ENCODE results near the gene EPO.

Gene EPO

DNA sequence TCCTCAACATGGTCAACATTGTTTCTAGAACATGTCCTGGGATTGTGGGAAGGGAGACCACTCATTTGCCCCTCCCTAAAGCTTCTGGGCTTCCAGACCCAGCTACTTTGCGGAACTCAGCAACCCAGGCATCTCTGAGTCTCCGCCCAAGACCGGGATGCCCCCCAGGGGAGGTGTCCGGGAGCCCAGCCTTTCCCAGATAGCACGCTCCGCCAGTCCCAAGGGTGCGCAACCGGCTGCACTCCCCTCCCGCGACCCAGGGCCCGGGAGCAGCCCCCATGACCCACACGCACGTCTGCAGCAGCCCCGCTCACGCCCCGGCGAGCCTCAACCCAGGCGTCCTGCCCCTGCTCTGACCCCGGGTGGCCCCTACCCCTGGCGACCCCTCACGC lies at the start of gene EPO:
Gene EPO (plus strand): TSS at position 190 of the 392 bp plus-strand sequence. CDS start 513 bp downstream, outside the sequence.
- no peak for DNase-seq

DNA sequence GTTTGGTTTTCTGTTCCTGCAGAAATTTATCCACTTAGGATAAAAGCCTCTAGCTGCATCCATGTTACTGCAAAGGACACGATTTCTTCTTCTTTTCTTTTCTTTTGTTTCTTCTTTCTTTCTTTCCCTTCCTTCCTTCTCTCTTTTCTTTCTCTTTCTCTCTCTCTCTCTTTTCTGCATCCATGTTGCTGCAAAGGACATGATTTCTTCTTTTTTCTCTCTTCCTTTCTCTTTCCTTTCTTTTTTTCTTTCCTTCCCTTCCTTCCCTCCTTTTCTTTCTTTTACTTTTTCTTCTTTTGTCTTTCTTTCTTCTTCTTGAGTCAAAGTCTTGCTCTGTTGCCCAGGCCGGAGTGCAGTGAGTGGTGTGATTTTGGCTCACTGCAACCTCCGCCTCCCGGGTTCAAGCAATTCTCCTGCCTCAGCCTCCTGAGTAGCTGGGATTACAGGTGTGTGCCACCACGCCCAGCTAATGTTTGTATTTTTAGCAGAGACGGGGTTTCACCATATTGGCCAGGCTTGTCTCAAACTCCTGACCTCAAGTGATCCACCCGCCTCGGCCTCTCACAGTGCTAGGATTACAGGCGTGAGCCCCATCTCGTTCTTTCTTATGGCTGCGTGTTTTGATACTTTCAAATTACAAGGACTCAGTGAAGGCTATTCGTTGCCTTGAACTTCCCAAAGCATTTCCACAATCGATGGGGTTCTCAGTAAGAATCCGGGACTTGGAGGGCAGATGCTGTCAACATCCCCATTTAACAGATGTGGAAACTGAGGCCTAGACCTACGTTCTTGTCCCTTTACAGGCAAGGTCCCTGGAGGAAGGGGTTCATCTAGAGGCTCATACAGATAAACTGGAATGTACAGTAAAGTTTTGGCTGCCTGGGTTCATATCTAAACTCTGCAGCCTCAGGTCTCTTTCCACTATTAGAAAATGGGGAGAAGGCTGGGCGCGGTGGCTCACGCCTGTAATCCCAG lies 48.6 kb upstream of the EPO start:
- no peak for DNase-seq

DNA sequence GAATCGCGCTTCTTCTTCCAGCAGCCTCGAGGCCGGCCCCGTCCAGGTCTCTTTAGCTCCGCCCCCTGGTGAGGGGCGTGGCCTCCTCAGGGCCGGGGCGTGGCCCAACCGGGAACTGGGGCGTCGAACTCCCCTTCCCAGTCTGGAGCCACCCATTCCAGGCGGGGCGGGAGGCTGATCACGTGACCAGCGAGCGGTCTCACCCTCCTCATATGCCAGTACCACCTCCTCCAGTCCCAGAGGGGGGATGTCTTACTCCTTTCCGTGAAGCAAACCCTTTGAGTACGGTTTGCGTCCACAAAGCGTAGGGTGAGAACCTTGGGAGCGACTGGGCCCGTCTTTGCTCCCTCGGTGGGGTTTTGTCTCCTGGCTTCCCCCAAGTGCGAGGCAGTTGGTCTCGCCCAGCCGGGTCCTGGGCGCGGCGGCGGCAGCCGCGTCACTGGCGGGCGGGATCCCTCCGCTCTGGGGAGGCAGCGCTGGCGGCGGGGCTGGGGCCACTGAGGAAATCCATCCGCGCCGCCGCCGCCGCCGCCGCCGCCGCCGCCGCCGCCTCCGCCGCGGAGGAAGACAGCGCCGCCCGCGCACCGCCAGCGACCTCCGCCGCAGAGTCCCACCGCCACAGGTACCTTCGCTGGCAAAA lies 46.8 kb upstream of the EPO start, which contains the start of gene GNB2:
Gene GNB2 (plus strand): TSS at position 439 of the 640 bp plus-strand sequence. CDS start 2,526 bp downstream, outside the sequence.
- peak; percentile 98 for DNase-seq

DNA sequence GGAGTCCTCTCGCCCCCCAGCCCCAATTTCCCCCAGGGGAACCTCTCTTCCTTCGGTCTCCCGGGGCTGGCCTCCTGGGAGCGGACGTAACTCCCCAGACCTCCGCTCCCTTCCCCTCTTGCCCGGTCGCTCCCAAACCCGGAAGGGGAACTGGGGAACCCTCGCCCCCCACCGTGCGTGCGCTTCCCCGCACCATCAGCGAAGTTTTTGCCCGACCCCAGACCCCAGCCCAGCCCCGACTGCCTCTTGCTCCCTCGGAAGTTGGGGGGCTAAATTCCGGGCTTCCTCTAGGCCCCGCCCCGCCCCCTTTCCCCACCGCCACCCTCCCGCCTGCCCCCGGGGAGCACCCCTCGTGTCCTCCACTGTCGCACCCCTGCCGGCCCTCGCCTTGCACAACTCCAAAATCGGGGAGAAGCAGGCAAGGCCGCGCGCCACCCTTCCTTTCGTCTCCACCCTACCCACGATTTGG lies 46.3 kb upstream of the EPO start:
- DNase-seq = peak; percentile 30

DNA sequence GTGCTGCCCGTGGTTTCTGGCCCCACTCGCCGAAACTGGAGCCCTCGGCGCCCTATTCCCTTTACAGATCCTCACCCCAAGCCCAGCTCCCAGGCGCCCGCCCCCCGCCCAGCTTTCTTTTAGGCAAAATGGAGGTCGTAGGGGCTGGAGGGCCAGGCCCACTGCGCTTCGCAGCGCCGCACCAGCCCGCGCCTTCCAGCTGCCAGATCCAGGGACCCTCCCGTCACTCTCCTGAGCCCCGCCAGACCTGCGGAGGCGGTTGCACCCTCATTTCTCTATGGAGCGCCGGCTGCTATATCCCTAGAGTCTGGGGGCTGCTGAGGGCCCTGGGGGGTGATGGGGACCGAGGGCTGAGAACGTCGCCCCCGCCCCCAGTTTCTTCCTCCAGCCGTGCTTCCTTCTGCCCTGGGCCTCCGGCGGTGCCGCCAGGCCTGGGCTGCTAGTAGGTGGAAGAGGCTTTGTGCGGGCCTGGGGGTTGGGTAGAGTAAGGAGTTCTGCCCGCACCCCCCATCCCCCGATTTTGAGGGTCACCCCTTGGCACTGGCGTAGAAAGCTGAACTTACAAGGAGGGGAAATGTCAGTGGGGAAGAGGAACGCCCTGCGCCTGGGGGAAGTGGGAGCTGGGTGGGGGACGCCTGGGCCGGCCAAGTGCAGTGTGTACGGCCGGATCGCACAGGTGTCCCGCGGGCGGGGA lies 45.7 kb upstream of the EPO start:
- DNase-seq = peak; percentile 32

DNA sequence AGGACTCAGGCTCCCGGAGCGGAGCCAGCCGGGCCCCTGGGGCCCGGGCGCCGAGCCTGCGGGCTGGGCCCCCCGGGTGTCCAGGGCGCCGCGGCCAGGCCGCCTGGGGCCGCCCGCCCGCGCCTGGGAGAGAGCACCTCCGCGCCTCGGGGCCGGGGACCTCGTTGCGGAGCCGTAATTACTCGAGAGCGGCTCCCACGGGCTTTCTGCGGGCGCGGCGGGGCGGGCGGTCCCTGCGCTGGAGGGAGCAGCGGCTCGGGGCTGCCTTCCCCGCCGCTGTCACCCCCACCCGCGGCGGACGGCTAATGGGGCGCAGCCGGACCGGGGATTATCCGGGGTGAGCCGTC lies 45.2 kb upstream of the EPO start:
- DNase-seq = no peak

DNA sequence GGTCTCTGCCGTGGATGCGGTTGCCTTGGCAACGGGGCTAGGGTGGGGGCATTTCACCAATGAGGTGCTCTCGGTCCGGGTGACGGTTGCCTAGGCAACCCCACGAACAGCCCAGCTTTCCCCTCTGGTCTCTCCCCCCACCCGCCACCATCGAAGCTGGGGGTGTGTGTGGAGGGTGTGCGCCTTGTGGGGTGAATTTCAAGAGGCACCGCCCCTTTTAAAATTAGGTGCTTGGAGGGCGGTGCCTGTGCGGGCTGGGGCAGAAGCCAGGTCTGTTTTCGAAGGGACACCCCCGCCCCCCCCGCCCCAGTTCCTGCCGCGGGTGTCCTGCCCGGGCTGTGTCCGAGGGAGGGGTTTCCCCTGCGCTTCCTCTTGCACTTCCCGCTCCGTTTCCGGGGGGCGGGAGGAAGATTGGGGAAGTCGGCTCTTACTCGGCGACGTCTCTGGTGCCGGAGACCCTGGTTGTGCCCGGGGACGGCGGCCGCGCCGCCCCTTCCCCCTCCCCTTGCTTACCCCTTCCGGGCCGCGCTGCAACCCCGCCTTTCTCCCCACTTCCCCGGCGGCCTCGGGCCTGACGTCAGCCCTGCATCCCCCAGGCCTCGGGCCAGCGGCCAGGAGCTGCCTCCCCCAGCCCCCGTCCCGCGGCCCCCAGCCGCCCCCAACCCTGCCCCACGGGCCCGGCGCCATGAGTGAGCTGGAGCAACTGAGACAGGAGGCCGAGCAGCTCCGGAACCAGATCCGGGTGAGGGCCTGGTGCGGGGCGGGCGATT lies 44.5 kb upstream of the EPO start:
- peak; percentile 78 for DNase-seq

DNA sequence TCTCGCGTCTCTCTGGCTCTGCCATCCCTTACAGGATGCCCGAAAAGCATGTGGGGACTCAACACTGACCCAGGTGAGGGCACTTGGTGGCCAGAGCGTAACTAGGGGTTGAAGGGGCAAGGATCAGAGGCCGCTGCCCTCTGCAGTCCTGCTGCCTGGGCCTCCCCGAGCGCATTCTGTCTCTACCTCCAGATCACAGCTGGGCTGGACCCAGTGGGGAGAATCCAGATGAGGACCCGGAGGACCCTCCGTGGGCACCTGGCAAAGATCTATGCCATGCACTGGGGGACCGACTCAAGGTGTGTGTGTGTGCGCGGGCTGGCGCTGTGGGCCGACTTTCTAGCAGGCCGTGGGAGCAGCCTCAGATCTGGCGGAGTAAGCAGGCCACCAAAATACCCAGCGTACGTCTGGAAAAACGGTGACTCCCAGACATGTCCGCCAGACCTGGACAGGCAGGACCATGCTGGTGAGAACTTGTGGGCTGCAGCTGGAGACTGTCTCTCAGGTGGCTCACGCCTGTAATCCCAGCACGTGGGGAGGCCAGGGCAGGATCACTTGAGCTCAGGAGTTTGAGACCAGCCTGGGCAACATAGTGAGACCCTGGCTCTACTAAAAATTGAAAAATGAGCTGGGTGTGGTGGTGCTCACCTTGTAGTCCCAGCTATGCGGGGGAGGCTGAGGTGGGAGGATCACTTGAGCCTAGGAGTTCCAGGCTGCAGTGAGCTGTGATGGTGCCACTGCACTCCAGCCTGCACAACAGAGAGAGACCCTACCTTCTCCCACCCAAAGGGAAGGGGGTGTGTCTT lies 43.6 kb upstream of the EPO start:
- DNase-seq = no peak

DNA sequence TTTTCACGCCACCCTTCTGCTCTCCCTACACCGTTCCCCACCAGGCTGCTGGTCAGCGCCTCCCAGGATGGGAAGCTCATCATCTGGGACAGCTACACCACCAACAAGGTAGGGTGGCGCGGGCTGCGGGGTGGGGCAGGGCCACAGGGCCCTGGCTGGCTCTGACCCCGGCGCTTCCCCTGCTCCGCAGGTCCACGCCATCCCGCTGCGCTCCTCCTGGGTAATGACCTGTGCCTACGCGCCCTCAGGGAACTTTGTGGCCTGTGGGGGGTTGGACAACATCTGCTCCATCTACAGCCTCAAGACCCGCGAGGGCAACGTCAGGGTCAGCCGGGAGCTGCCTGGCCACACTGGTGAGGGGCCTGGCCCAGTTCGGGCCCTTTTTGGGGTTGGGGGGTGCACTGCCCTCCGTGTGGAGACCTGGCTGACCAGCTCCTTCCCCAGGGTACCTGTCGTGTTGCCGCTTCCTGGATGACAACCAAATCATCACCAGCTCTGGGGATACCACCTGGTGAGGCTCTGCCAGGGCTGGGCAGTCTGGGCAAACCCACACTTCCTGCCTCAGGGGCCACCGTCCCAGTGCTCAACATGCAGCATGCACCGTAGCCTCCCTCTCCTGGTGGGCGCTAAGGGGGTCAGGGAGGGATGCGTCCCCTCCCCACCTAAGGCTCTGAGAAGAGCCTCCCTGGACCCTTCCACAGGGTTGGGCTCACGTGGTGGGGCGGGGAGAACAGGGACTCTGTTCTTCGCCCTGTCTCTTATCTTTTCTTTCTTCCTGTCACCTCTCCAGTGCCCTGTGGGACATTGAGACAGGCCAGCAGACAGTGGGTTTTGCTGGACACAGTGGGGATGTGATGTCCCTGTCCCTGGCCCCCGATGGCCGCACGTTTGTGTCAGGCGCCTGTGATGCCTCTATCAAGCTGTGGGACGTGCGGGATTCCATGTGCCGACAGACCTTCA lies 42.7 kb upstream of the EPO start:
- no peak for DNase-seq

DNA sequence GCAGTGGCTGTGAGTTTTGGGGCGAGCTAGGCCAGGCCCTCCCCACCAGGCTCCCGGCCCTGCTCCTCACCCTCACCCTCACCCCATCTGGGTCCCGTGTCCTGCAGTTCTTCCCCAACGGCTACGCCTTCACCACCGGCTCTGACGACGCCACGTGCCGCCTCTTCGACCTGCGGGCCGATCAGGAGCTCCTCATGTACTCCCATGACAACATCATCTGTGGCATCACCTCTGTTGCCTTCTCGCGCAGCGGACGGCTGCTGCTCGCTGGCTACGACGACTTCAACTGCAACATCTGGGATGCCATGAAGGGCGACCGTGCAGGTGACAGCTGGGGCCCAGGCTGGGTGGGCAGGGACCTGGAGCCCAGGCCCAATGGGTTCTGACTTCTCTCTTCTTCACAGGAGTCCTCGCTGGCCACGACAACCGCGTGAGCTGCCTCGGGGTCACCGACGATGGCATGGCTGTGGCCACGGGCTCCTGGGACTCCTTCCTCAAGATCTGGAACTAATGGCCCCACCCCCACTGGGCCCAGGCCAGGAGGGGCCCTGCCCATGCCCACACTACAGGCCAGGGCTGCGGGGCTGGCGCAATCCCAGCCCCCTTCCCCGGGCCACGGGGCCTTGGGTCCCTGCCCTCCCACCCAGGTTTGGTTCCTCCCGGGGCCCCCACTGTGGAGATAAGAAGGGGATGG lies 41.8 kb upstream of the EPO start:
- DNase-seq = no peak

DNA sequence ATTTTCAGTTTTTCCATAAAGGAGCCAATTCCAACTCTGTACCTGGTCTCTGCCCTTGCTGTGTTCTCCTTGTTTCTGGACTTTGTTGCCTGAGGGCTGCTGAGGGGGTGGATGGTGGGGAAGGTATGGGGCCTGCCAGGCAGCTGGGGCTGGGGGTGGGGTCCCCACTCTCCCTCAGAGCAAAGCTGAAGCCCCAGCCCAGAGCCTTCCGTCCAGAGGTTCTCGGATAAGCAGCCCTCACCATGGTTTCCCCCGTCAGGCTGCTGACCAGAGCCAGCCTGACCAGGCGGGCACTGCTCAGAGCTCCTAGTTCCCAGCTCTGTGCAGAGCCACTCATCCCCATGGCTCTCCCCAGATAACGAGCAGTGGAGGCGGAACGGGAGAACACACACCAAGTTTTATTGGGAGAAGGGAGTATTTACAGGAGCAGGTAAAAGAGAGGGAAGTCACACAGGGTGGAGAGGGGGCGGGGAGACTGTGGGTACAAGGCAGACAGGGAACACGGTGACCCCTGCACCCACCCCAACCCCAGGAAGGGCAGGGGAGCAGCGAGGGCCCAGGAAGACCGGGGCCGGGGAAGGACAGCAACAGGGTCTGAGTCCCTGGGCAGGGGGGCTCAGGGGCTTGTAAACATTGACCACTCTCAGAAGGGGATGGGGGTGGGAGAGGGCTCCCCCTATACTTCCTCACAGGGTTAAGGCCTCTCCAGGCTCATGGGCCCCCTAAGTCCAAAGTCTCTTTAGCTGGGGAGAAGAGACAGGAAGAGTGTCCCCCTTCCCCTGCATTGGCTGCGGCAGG lies 40.9 kb upstream of the EPO start:
- DNase-seq = no peak

DNA sequence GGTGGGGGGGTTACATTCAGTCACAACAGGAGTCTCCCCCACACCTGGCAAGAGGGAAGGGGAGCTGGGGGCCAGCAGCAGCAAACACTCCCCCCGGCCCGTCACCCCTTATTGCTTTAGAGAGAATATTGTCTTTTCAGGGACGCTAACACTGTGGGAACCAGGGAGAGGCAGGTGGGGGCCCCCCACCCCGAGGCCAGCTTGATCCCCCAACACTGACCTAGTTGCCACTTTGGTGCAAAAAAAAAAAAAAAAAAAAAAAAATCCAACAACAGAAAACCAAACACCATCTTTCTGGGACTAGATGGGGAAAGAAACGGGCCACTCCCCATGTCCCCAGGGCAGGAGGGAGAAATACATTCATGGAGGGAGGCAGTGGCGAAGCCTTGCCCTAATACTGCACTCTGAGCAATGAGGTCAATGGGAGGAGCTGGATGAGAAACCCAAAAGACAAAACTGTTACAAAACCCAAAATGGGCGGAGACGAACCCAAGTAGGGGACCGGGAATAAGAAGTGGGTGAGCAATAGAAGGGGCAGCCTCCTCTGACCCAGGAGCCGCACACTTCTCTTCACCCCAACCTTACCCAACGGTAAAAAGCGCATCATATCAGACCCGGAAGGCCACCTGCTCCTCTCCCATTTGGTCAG lies 40.2 kb upstream of the EPO start:
- peak; percentile 63 for DNase-seq

DNA sequence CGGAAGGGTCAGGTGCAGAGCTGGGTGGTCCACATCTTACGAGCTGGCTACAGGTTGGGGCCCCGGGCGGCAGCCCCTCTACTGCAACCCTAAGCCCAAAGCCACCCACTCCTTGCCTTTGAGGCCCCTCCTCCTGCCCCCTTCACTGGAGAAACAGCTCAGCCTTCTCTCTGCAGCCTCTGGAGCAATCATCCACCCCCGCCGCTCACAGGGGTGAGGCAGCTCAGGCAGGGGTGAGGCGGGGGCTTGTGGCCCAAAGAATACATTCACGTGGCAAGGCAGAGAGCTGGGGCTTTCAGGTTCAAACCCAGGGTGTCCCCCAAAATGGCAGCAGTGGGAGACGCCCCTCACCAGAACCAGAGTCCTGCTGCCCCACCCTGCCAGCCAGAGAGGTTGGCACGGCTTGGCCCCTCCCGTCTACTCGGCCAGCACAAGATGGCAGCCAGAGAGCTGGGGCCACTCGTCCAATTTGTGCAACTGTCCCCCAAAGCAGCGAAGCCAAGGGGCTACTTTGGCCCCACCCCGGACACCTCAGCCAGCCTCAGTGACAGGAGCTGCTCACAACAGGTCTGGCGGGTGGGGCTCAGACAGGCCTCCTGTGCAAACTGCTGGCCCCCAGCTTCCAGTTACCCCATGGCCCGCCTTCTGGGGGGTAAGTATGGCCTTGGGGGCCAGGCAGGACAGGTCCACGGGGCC lies 39.5 kb upstream of the EPO start:
- no peak for DNase-seq

DNA sequence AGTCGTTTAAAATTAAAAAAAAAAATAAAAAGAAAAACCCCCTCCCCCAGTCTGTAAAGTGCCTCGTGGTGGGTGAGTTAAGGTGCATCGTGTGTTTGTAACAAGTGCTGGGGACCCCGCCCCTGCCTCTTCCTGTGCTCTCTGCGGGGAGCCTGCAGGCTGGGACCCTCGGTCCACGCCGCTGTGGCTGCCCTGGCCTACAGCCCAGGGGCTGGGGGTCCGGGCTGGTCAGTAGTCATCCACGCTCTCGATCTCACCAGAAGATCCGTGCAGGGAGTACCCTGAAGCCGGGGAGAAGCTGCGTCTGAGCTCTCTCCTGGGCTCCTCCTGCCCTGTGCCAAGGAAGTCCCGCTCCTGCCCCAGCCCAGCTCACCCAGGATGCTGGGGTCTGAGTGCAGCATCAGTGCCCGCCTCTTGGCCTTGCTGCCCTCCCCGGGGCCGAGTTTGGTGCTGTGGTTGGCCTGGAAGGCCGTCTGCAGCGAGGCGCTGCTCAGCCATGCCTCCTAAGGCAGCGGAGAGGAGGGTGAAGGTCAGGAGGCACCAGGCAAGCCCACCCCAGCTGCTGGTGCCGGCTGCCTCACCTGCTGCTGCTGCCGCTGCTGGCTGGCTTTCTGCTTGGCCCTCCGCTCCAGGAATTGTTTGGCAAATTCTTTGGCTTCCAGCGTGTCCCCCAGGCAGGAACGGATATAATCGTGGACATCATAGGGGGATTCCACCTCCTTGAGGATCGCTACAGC lies 38.6 kb upstream of the EPO start:
- DNase-seq = no peak

DNA sequence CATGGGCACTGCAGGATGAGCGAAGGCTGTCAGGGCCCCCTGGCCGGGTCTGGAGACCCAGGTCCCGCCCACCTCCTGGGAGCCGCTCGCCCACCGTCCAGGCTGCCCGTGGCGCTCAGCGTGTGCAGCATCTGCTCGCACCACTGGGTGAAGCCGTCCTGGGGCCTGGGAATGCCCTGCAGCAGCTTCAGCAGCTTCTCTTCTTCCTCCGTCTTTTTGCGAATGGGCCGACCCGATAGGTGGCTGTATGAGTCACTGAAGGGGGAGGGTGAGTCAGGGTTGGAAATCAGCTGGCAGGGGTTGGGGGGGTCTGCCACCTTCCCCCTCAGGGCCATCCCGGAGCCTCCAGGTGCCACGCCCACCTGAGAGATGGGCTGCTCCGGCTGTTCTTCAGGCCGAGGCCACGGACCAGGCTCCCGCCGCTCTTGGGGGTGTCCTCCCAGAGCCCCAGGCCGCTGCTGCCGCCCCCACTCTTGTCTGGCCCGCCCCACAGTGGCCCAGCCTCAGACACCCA lies 38.0 kb upstream of the EPO start:
- no peak for DNase-seq

DNA sequence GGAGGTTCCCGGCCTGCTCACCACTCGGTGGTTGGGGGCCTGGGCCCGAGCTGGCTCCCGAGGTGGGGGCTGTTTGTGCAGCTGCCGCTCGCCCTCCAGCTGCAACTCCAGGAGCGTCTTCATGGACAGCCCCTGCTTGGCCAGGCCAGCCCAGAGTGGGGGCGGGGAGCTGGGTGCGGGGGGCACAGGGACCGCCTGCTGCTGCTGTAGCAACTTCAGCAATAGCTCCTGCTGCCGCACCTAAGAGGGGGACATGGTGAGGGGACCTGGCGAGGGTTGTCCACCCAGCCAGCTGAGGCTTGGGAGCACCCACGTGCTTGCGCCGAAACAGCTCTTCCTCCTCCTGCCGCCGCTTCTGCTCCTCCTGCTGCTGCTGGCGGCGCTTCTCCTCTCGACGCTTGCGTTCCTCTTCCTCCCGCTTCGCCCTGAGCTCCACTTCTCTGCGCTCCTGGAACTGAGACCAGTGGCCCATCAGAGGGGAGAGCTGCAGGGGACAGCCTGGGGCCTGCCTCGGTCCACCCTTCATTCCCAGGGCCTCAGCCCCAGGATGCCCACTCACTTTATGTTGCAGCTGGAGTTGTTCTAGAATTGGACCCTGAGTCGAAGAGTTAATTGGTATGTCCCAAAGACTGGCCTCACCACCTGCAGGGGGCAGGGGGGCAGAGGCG lies 37.1 kb upstream of the EPO start:
- no peak for DNase-seq

All from inflammatory macrophage treated with lipopolysaccharide for 4 hours (primary cell).